Fibroblast of mammary gland (primary cell): ENCODE measurements around the gene PRDM11.

Experiments
- DNase-seq: peaks from one replicate; pipeline ENCODE4 v3.0.0-alpha.2; 2010; ENCODE audit warnings: low read depth
- H3K4me3 ChIP-seq: 2 replicates; pipeline ENCODE4 v1.5.1; 2011; ENCODE audit warnings: low read depth, mild to moderate bottlenecking, low read length, moderate library complexity; ENCODE audit not compliant: control insufficient read depth
- CTCF ChIP-seq: conservative IDR thresholded peaks from 2 replicates; pipeline ENCODE4 v1.5.1; 2011; ENCODE audit warnings: low read depth, low read length, inconsistent platforms; ENCODE audit not compliant: control insufficient read depth, insufficient read depth

The PRDM11 gene

GRCh38 chr11:45187375-45187774 is 40.9 kb downstream of the PRDM11 start:
- DNase-seq, result no peak
- no peak overlapping the region for H3K4me3 ChIP-seq
- TF ChIP-seq CTCF, result no peak

GRCh38 chr11:45188127-45188526 is 41.7 kb downstream of the PRDM11 start:
- no peak for TF ChIP-seq CTCF
- H3K4me3 ChIP-seq, result no peak overlapping the region
- no peak for DNase-seq

- no peak for DNase-seq
- TF ChIP-seq CTCF, result no peak
- no peak overlapping the region for H3K4me3 ChIP-seq
These were observed 42.8 kb downstream of the PRDM11 start for GRCh38 chr11:45189230-45189629.

- no peak for TF ChIP-seq CTCF
- DNase-seq, result no peak
- no peak overlapping the region for H3K4me3 ChIP-seq
These were observed 47.3 kb downstream of the PRDM11 start for GRCh38 chr11:45193695-45194094.

- DNase-seq, result no peak
- H3K4me3 ChIP-seq, result no peak overlapping the region
- TF ChIP-seq CTCF, result no peak
These were observed 58.3 kb downstream of the PRDM11 start for GRCh38 chr11:45204761-45205160.

- DNase-seq, result no peak
- H3K4me3 ChIP-seq, result no peak overlapping the region
These were observed 59.5 kb downstream of the PRDM11 start for GRCh38 chr11:45205978-45206377.

More at GRCh38 chr11:45205978-45206377, 59.5 kb downstream of the PRDM11 start:
- TF ChIP-seq CTCF, result no peak
